ENCODE measurements around the gene XXYLT1. TPM values are rescaled to one million over a fixed set of nuclear protein-coding genes. Genes with fewer than 3 reads are reported as not detected.

The XXYLT1 gene
- total RNA-seq, 2 experiments from 2014 or later: 17.2 to 19.6 TPM

DNA sequence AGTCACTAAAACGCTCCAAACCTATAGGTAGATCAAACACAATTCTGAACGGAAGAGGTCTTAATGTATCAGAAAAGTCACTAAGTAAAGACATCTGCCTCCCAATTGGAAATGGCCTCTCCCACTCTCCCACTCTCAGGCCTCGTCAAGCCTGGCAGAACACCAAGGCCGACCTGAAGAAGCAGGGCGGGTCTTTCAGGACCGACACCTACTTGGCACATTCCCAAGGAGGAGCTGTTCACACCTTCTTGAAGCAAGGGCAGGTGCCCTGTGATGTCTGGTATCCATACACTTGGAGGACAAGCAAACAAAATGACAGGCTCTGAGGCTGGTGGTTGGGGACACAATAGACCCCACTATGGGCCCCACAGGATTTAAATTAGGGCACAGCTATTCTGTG lies 30.0 kb downstream of the XXYLT1 start:
- TF ChIP-seq, protein P1, sequence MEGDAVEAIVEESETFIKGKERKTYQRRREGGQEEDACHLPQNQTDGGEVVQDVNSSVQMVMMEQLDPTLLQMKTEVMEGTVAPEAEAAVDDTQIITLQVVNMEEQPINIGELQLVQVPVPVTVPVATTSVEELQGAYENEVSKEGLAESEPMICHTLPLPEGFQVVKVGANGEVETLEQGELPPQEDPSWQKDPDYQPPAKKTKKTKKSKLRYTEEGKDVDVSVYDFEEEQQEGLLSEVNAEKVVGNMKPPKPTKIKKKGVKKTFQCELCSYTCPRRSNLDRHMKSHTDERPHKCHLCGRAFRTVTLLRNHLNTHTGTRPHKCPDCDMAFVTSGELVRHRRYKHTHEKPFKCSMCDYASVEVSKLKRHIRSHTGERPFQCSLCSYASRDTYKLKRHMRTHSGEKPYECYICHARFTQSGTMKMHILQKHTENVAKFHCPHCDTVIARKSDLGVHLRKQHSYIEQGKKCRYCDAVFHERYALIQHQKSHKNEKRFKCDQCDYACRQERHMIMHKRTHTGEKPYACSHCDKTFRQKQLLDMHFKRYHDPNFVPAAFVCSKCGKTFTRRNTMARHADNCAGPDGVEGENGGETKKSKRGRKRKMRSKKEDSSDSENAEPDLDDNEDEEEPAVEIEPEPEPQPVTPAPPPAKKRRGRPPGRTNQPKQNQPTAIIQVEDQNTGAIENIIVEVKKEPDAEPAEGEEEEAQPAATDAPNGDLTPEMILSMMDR (conservative IDR thresholded peaks at IDR 0.05; ENCODE audit: low read length): no peak
- no peak for TF ChIP-seq EZH2phosphoT487 (IDR thresholded peaks at IDR 0.05; ENCODE audit: borderline replicate concordance, low read depth, low read length)
- intact Hi-C loops (cut with micrococcal nuclease; ENCODE audit: unreplicated experiment): no loop called here
- H3K36me3 ChIP-seq (ENCODE audit: insufficient read depth, low read length): peaks cover 11% of the 10 kb centered on the region
- H3K4me1 ChIP-seq (ENCODE audit: insufficient read depth, low read length, poor library complexity, severe bottlenecking): no peaks in the 10 kb centered on the region
- H3K79me2 ChIP-seq (ENCODE audit: insufficient read depth, low read depth, low read length): no peaks in the 10 kb centered on the region
- H3K4me3 ChIP-seq (ENCODE audit: low read depth, low read length, poor library complexity, severe bottlenecking): no peak overlapping the region
- ChIA-PET CTCF (ENCODE audit: unreplicated experiment) (no interaction called here), POLR2A (no interaction called here)
- H3K4me2 ChIP-seq (ENCODE audit: low read length): no peak overlapping the region
- H3K9me2 ChIP-seq (ENCODE audit: insufficient read depth, low read length): no peaks in the 10 kb centered on the region
- H3K9me3 ChIP-seq (ENCODE audit: low read length): no peaks in the 10 kb centered on the region
- no peak overlapping the region for H2AFZ ChIP-seq (ENCODE audit: low read length)
- no peaks in the 10 kb centered on the region for H4K20me1 ChIP-seq (ENCODE audit: insufficient read depth, low read length)
- no peak overlapping the region for H3K27ac ChIP-seq (ENCODE audit: low read depth, low read length, poor library complexity, severe bottlenecking)
- no peak for DNase-seq (ENCODE audit: low spot score)
- BruUV-seq (replicated peaks): no TSS peak

DNA sequence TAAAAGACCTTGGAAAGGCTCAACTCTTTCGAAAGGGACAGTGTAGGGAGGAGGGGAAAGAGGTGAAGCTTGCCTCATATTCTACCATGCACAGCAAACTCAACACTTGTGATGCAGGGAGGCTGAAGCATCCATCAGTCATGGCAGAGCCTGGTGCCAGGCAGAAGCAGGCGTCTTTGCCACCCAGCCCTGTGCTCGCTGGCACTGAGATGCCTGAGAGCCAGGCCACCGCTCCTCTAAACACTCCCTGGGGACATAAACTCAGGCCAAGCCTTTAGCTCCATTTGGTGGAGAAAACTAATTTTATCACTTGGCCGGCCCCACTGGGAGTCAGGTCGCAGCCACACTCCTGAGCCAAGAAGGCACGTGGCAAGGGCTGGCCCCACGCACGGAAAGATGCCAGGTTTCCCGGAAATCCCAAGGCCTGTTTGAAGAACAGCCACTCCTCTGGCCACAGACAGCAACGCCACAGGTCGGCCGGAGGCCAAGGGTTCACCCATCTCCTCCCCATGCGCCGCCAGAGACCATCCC lies 30.7 kb downstream of the XXYLT1 start:
- TF ChIP-seq, protein P1 (conservative IDR thresholded peaks at IDR 0.05; ENCODE audit: low read length): no peak
- no TSS peak for BruUV-seq (replicated peaks)
- ChIA-PET CTCF (ENCODE audit: unreplicated experiment) (no interaction called here), POLR2A (interaction anchor here (0.6 kb wide), 1 partner anchor 541 kb away, joined by 3 read pairs; no protein-coding TSS in a partner anchor)
- no peaks in the 10 kb centered on the region for H3K79me2 ChIP-seq (ENCODE audit: insufficient read depth, low read depth, low read length)
- H3K27ac ChIP-seq (ENCODE audit: low read depth, low read length, poor library complexity, severe bottlenecking): no peak overlapping the region
- no peaks in the 10 kb centered on the region for H4K20me1 ChIP-seq (ENCODE audit: insufficient read depth, low read length)
- no peak for DNase-seq (ENCODE audit: low spot score)
- intact Hi-C loops (cut with micrococcal nuclease; ENCODE audit: unreplicated experiment): no loop called here
- peaks cover 11% of the 10 kb centered on the region for H3K36me3 ChIP-seq (ENCODE audit: insufficient read depth, low read length)
- H3K4me1 ChIP-seq (ENCODE audit: insufficient read depth, low read length, poor library complexity, severe bottlenecking): no peaks in the 10 kb centered on the region
- H3K9me3 ChIP-seq (ENCODE audit: low read length): no peaks in the 10 kb centered on the region
- H2AFZ ChIP-seq (ENCODE audit: low read length): no peak overlapping the region
- no peak overlapping the region for H3K4me3 ChIP-seq (ENCODE audit: low read depth, low read length, poor library complexity, severe bottlenecking)
- no peaks in the 10 kb centered on the region for H3K9me2 ChIP-seq (ENCODE audit: insufficient read depth, low read length)
- no peak overlapping the region for H3K4me2 ChIP-seq (ENCODE audit: low read length)

DNA sequence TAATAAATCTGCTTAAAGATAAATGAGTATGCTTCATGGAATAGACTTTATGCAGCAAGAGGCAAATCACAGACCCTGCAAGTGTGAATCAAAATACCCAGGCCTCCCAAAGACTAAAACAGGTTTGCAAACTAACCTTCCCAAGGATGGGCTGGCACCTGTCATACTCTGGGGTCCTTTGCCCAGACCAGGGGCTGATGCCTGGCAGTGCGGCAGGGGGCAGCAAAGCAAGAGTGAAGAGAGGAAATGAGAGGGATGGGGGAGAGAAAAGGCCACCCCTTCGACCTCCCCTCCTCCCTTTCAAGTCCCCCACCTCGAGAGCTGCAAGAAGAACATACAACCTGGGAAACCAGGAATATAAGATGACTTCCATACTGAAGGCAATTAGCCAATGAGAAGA lies 31.8 kb downstream of the XXYLT1 start:
- H3K4me3 ChIP-seq (ENCODE audit: low read depth, low read length, poor library complexity, severe bottlenecking): no peak overlapping the region
- H3K79me2 ChIP-seq (ENCODE audit: insufficient read depth, low read depth, low read length): no peaks in the 10 kb centered on the region
- no peaks in the 10 kb centered on the region for H3K9me2 ChIP-seq (ENCODE audit: insufficient read depth, low read length)
- H3K36me3 ChIP-seq (ENCODE audit: insufficient read depth, low read length): peaks cover 11% of the 10 kb centered on the region
- TF ChIP-seq EZH2phosphoT487 (IDR thresholded peaks at IDR 0.05; ENCODE audit: borderline replicate concordance, low read depth, low read length): no peak
- TF ChIP-seq, protein P1 (conservative IDR thresholded peaks at IDR 0.05; ENCODE audit: low read length): no peak
- no peaks in the 10 kb centered on the region for H3K9me3 ChIP-seq (ENCODE audit: low read length)
- no peak overlapping the region for H3K4me2 ChIP-seq (ENCODE audit: low read length)
- intact Hi-C loops (cut with micrococcal nuclease; ENCODE audit: unreplicated experiment): no loop called here
- no TSS peak for BruUV-seq (replicated peaks)
- ChIA-PET POLR2A (no interaction called here), CTCF (ENCODE audit: unreplicated experiment) (no interaction called here)
- no peak overlapping the region for H3K27ac ChIP-seq (ENCODE audit: low read depth, low read length, poor library complexity, severe bottlenecking)
- no peak for DNase-seq (ENCODE audit: low spot score)
- H3K4me1 ChIP-seq (ENCODE audit: insufficient read depth, low read length, poor library complexity, severe bottlenecking): no peaks in the 10 kb centered on the region
- H4K20me1 ChIP-seq (ENCODE audit: insufficient read depth, low read length): no peaks in the 10 kb centered on the region
- no peak overlapping the region for H2AFZ ChIP-seq (ENCODE audit: low read length)

Measured in OCI-LY7 (cell line).